DOHH2 (cell line): ENCODE results near the gene TTC39B.
A peak's percentile ranks its signal among the peaks of the same experiment; 100 is the strongest.

ENCODE experiments used
- H3F3A ChIP-seq: fragments of 200-600 bp; sonication (generic), shearing (Covaris generic); 2 replicates; pipeline ENCODE4 v1.6.0; 2016; ENCODE audit warnings: antibody characterized with exemption, mild to moderate bottlenecking; ENCODE audit not compliant: control insufficient read depth, insufficient read depth
- H3K27ac ChIP-seq: fragments of 200-600 bp; sonication (generic); 2 replicates; pipeline ENCODE4 v1.5.1; 2014; ENCODE audit warnings: low read depth, mild to moderate bottlenecking, low read length, moderate library complexity
- H3K27me3 ChIP-seq: fragments of 200-600 bp; sonication (generic); 2 replicates; pipeline ENCODE4 v1.6.1; 2014; ENCODE audit warnings: mild to moderate bottlenecking, low read length, mixed read lengths; ENCODE audit not compliant: control insufficient read depth
- H3K36me3 ChIP-seq: fragments of 200-600 bp; sonication (generic); 2 replicates; pipeline ENCODE4 v1.6.1; 2014; ENCODE audit warnings: mild to moderate bottlenecking, low read length, moderate library complexity, mixed read lengths; ENCODE audit not compliant: control insufficient read depth
- H3K4me1 ChIP-seq: fragments of 200-600 bp; sonication (generic); 2 replicates; pipeline ENCODE4 v1.6.1; 2014; ENCODE audit warnings: mild to moderate bottlenecking, low read length, mixed read lengths; ENCODE audit not compliant: control insufficient read depth
- H3K4me2 ChIP-seq: fragments of 200-600 bp; sonication (generic); 2 replicates; pipeline ENCODE4 v1.6.0; 2014; ENCODE audit warnings: mild to moderate bottlenecking, low read length, moderate library complexity
- H3K4me3 ChIP-seq: fragments of 200-600 bp; sonication (generic); 2 replicates; pipeline ENCODE4 v1.5.1; 2014; ENCODE audit warnings: mild to moderate bottlenecking, low read length, mixed read lengths
- H3K79me2 ChIP-seq: fragments of 200-600 bp; sonication (generic); 2 replicates; pipeline ENCODE4 v1.6.1; 2014; ENCODE audit warnings: mild to moderate bottlenecking, low read length, mixed read lengths; ENCODE audit not compliant: control insufficient read depth
- H3K9me2 ChIP-seq: fragments of 200-600 bp; sonication (generic); replicated peaks from 2 replicates; pipeline ENCODE4 v1.6.1; 2014; ENCODE audit warnings: mild to moderate bottlenecking, low read length, mixed read lengths; ENCODE audit not compliant: control insufficient read depth
- H3K9me3 ChIP-seq: fragments of 200-600 bp; sonication (generic); 2 replicates; pipeline ENCODE4 v1.6.1; 2014; ENCODE audit warnings: antibody characterized with exemption, low read length, mixed read lengths; ENCODE audit not compliant: control insufficient read depth, insufficient read depth
- H4K20me1 ChIP-seq: fragments of 200-600 bp; sonication (generic); 2 replicates; pipeline ENCODE4 v1.6.0; 2014; ENCODE audit warnings: low read depth, mild to moderate bottlenecking, antibody characterized with exemption, low read length, moderate library complexity; ENCODE audit not compliant: control insufficient read depth, insufficient read depth
- EZH2phosphoT487 ChIP-seq: fragments of 200-600 bp; sonication (generic); IDR thresholded peaks from 2 replicates; pipeline ENCODE4 v1.6.1; 2017; ENCODE audit warnings: borderline replicate concordance, mild to moderate bottlenecking, antibody characterized with exemption, low read length, moderate library complexity, mixed read lengths
- TF ChIP-seq, protein P1 (sequence below): fragments of 200-600 bp; sonication (generic); IDR thresholded peaks from one replicate; pipeline ENCODE4 v1.5.1; 2014; ENCODE audit warnings: antibody characterized with exemption, mild to moderate bottlenecking, low read depth, low read length; ENCODE audit not compliant: poor library complexity, severe bottlenecking

TTC39B gene

DNA sequence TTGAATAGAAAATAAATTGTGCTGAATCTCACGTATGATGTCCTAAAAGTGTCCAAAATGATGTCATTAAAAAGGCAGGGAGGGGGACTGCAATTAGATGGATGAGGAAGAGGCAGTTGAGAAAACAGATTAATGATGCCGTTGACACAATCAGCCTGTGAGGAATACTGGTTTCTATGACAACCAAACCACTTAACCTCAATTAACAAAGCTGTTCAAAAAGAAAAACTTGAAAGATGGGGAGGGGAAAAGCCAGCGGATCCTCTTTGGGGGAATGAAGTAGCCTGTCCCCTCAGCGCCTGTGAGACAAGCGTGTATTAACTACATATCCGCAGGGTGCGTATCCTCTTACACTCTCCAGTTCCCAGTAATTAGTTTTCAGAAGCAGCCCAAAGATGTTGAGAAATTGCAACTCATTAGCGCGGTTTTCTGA lies 160.7 kb downstream of the TTC39B start:
- Histone ChIP-seq H3F3A (no peaks in the 10 kb centered on the region), H3K27ac (no peak overlapping the region), H3K36me3 (no peaks in the 10 kb centered on the region), H4K20me1 (no peaks in the 10 kb centered on the region), H3K79me2 (no peaks in the 10 kb centered on the region), H3K27me3 (peaks cover 7% of the 10 kb centered on the region; the same call in 1 of the 2 replicates), H3K4me3 (no peak overlapping the region), H3K4me2 (no peak overlapping the region), H3K4me1 (no peaks in the 10 kb centered on the region), H3K9me3 (no peaks in the 10 kb centered on the region), H3K9me2 (no peaks in the 10 kb centered on the region)
- TF ChIP-seq EZH2phosphoT487, result no peak
- TF ChIP-seq, protein P1, sequence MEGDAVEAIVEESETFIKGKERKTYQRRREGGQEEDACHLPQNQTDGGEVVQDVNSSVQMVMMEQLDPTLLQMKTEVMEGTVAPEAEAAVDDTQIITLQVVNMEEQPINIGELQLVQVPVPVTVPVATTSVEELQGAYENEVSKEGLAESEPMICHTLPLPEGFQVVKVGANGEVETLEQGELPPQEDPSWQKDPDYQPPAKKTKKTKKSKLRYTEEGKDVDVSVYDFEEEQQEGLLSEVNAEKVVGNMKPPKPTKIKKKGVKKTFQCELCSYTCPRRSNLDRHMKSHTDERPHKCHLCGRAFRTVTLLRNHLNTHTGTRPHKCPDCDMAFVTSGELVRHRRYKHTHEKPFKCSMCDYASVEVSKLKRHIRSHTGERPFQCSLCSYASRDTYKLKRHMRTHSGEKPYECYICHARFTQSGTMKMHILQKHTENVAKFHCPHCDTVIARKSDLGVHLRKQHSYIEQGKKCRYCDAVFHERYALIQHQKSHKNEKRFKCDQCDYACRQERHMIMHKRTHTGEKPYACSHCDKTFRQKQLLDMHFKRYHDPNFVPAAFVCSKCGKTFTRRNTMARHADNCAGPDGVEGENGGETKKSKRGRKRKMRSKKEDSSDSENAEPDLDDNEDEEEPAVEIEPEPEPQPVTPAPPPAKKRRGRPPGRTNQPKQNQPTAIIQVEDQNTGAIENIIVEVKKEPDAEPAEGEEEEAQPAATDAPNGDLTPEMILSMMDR, result no peak

DNA sequence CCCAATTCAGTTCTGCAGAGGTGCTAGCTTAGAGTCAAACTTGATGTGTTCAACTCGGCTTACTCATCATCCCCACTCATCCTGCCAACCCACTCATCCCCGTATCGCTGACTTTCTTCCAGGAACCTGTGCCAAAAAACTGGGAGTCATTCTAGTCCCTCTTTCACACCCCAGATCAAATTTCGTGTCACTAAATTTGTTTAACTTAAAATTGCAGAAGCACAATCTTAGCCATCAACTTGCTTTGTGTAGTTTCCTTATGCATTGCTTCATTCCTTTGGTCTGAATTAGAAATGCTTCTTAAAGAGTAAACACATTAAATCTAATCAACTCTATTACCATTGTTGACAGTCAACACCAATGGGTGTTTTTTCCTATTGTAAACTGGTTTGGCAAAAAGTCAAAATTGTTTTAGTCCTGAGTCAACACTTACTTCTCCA lies 162.4 kb downstream of the TTC39B start:
- Histone ChIP-seq H3K4me1 (no peaks in the 10 kb centered on the region), H3K4me2 (no peak overlapping the region)

DNA sequence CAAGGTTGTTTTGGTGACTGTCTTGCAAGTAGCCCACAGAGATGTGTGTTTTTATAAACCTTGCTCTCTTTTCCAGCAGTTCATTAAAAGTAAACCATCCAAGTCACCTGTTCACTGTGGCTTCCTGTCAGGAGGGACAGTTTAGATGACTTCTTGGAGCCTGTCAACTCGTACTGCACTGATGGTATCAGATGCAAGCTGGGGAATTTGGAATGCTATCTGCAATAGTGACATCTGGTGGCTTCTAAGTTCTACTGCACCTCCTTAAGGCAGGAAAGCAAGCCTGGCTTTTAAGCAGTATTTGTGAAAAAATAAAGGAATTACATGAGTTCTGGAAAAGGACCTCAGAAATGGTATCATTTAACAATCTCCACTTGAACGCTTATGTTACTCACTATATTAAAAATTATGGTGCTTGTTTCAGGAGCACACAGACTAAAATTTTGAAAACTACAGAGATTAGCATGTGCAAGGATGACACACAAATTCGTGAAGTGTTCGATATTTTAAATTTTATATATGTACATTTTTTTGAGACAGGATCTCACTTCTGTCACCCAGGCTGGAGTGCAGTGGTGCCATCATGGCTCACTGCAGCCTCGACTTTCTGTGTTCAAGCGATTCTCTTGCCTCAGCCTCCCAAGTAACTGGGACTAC lies 164.0 kb downstream of the TTC39B start:
- H3K27me3 ChIP-seq, result peaks cover 10% of the 10 kb centered on the region; the same call in 1 of the 2 replicates
- no peaks in the 10 kb centered on the region for H3K79me2 ChIP-seq
- no peak overlapping the region for H3K4me3 ChIP-seq
- H3K27ac ChIP-seq, result no peak overlapping the region
- TF ChIP-seq EZH2phosphoT487, result no peak
- TF ChIP-seq, protein P1, result peak; percentile 80
- no peaks in the 10 kb centered on the region for H3K9me3 ChIP-seq
- no peaks in the 10 kb centered on the region for H3K36me3 ChIP-seq
- H4K20me1 ChIP-seq, result no peaks in the 10 kb centered on the region
- no peaks in the 10 kb centered on the region for H3K9me2 ChIP-seq
- H3K4me2 ChIP-seq, result no peak overlapping the region
- no peaks in the 10 kb centered on the region for H3K4me1 ChIP-seq
- no peaks in the 10 kb centered on the region for H3F3A ChIP-seq

More for the DNA sequence above, 162.4 kb downstream of the TTC39B start:
- H3K27me3 ChIP-seq, result peaks cover 10% of the 10 kb centered on the region; the same call in 1 of the 2 replicates
- no peaks in the 10 kb centered on the region for H3K36me3 ChIP-seq
- no peaks in the 10 kb centered on the region for H3K9me2 ChIP-seq
- H3K79me2 ChIP-seq, result no peaks in the 10 kb centered on the region
- no peak overlapping the region for H3K4me3 ChIP-seq
- no peak overlapping the region for H3K27ac ChIP-seq
- no peaks in the 10 kb centered on the region for H3K9me3 ChIP-seq
- H3F3A ChIP-seq, result no peaks in the 10 kb centered on the region
- no peaks in the 10 kb centered on the region for H4K20me1 ChIP-seq
- TF ChIP-seq, protein P1, result no peak
- TF ChIP-seq EZH2phosphoT487, result no peak
